Inflammatory macrophage (primary cell): ENCODE measurements around the gene TXNDC2.

Experiments
- DNase-seq, 2 donors: peaks; one replicate each; pipeline ENCODE4 v3.0.0-alpha.2; 2020 to 2022

TXNDC2 gene

DNA sequence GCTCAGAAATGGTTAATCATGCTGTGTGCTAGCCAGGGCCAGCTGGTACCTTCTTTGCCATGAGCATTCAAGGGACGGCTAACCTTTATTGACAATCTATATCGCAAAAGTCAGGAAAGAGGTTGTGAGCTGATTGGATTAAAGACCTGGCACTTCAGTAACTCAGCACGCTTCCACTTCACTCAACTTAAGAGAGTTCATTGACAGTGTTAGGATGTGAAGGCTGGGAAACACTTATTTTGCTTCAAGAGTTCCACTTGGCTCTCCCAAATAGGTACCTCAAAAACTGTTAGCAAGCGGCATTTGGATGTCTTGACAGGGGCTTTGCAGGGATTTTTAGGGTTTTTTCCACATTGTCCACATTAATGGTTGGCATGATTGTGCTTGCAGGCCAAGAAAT lies 25.1 kb upstream of the TXNDC2 start:
- DNase-seq, result no peak

DNA sequence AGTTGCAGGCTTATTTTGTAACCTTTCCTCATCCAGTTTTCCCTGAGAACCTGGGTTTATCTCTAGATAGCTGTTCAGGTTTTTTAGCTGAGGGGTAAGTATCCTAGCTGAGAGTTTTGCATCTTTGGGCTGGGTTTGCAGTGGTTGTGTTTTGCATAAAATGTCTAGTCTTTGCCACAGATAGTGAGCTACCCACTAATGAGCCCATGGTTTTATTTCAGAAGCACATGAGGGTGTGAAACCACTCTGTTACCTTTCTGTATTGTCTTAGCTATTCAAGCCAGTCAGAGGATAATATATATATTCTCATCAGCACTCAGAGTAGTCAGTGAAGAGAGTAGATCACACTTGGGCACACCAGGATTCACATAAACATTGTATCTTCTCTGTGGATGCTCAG lies 24.6 kb upstream of the TXNDC2 start:
- DNase-seq, result no peak

DNA sequence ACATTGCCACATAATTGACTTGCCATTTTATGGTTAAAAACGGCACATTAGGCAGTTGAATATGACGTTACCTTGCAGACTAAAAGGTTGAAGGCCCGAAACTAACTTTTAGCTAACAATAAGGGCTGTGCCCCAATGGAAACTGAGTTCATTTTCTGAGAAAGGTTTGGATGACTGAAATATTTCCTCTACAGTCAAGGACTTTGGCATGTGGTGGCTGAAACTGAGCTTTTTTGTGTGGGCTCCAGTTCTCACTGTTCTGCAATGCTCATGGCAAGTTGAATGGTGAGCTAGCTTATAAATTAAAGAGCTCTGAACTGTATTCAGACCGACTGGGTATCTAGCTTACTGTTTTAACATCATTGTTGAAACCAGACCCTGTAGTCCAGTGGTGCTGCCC lies 23.8 kb upstream of the TXNDC2 start:
- DNase-seq, result no peak

DNA sequence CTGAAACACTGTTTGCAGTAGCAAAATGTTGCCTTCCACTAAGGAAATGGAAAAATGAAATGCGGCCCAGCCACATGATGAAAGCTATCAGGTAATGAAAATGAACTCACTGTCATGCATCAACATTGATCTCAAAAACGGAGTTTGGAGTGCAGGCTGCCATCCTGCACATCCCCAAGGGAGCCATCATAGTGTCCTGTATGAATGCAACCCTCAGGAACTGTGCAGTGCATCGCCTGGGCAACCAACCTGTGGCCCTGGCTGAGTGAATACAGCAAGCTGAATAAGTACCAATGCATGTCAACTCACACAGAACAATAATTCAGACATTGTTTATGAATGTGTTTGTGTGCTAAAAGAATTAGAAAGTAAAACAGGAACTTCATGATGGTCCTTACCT lies 23.1 kb upstream of the TXNDC2 start:
- no peak for DNase-seq

DNA sequence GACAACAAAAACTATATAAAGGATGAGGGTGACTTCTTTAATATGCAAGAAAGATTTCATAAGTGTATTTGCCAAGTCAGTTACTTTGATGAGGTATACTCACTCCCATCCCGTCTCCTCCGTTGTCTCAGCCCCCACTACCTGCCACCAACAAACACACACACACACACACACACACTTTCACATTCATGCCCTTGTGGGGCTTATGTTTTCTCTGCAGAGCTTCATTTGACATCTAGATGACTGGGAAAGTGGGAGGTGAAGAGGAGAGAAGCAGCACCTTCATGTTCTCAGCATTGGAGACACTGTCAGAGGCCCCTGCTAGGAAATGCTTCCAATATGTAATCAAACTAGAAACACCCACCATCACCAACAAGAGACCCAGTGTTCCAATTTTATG lies 22.5 kb upstream of the TXNDC2 start:
- no peak for DNase-seq

DNA sequence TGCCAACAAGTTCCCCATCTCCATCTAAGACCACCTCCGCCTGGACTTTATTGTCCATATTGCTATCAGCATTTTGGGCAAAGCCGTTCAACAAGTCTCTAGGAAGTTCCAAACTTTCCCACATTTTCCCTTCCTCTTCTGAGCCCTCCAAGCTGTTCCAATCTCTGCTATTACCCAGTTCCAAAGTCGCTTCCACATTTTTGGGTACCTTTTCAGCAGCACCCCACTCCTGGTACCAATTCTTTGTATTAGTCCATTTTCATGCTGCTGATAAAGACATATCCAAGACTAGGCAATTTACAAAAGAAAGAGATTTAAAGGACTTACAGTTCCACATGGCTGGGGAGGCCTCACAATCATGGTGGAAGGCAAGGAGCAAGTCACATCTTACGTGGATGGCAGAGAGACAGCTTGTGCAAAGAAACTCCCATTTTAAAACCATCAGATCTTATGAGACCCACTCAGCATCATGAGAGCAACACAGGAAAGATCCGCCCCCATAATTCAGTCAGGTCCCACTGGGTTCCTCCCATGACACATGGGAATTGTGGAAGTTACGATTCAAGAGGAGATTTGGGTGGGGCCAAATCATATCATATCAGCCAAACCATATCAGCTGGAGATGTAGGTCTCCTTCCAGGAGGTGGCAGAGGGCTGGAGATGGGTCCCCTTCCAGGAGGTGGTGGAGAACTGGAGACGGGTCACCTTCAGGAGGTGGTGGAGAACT lies 19.8 kb upstream of the TXNDC2 start:
- peak; percentile 79 to 95 for DNase-seq

DNA sequence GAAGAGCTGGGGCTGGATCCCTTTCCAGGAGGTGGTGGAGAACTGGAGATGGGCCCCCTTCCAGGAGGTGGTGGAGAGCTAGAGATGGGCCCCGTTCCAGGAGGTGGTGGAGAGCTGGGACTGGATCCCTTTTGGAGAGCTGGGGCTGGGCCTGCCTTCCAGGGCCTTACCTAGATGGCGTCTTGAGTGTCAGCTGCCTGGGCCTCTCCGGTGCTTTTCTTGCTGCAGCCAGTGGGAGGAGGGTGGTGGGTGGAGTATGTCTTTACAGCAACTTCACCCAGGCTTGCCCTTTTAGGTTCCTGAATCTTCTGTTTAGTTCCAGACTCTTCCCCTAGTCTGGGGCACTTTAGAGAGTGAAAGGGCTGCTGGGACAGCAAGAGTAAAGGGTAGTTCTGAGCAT lies 19.1 kb upstream of the TXNDC2 start:
- peak; percentile 78 to 95 for DNase-seq

DNA sequence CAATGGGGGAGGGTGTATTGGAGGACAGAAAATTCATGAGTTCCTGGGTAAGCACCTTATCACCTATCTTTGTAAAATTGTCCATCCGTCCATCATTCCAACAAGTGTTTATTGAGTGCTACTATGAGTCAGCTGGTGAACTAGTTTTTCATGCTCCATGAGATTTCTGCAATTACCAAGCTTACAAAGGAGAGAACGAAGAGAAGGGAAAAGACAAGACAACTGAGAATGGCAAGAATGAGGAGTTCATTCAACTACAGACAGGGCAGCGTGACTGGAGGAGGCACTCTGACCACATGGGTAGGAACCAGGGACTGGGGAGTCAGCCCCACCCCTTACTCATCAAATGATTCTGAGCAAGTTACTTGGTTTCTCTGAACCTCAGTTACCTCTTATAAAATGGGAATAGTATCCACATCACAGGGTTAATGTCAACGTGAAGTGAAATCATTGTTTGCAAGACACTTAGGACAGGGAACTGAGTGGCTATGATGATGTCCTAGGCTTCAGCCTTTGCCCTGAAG lies 18.6 kb upstream of the TXNDC2 start:
- DNase-seq, result peak; percentile 65 to 88

DNA sequence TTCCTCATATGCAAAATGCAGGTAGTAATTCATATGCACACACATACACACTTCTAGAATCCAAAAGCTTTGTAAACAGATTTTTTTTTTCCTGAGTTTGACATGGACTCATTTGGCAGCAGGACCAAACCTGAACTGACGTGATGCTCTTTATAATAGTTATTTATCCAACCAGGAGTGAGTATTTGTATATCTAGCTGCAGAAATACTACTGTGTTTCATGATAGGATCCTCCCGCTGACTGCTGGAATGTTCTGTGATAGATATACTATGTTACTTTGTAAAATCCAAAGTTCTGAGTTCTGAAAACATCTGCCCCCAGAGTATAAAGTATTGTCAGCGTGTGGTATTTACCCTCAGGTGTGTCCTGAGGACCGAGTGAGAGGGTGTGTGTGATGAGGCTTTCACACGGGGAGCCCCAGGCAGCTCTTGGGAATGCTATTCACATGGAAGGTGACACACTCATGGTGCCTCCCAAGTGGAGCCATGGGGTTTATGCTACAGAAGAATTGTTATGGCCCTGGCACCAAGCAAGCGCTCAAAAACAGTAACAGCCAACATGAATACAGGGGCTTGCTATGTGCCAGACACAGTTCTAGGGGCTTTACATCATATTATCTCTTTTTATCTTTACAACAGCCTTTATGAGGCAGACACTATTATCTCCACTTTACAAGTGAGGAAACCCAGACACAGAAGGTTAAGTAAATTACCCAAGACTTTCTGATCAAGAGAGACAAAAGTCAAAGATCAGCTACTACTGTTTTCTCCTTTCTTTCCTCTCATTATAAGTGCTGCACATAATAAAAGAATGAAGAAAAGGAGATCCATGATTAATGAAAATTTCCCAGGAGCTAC lies 16.7 kb upstream of the TXNDC2 start:
- no peak for DNase-seq

DNA sequence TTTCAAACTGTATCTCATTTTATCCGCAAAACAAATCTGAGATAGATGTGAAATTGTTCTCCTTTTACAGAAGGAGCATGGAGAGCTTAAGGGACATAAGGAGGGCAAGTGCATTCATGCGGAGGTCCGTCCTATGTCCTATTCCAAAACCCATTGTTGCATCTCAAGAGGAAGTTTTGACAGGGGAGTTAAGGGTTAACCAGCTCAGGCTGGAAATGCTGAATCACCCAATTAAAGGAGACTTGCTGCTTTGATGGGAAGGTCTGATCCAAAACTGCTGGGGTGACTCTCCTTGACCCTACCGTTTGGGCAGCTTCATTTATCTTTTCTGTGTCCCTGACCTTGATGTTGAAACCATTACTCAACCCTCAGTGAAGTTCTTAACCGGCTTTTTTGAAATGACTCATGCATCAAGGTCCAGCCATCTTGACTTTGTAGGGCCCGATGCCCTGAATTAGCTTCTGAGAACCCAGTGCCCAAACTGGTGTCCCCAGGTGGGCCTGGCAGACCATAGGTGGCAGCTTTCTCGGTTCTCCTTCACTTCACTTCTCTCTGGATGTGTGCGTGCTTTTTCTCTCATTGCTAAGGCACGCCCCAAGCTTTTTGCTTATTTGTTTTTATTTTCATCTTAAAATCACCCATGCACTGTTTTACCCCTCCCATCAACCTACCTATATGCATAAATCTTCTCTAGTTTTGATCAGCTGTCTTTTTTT lies 15.9 kb upstream of the TXNDC2 start:
- peak; percentile 60 to 63 for DNase-seq

DNA sequence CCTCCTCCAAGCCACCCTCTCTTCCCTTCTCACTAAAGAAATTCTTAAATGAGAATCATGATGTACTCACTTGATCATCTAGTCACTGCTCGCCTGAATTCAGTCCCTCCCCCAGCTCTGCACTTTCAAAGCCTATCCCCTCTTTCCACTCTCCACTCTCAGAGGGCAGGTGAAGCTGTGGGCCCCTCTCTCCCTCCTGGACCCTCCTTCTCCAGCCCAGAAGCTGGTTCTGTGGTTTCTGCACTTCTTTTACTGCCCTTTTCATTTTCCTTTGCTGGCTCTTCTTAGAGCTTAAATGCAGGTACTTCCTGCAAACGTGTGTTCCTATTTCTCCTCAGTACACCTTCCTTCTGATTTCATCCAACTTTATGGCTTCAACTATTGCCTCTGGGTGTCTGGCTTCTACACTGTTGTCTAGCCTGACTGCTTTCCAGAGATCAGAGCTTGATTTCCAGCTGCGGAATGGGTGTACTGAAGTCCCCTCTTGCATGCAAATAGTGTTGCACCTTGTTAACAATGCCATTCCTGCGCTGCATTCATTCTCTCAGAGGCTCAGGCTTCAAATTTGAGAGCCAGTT lies 15.3 kb upstream of the TXNDC2 start:
- DNase-seq, result no peak

DNA sequence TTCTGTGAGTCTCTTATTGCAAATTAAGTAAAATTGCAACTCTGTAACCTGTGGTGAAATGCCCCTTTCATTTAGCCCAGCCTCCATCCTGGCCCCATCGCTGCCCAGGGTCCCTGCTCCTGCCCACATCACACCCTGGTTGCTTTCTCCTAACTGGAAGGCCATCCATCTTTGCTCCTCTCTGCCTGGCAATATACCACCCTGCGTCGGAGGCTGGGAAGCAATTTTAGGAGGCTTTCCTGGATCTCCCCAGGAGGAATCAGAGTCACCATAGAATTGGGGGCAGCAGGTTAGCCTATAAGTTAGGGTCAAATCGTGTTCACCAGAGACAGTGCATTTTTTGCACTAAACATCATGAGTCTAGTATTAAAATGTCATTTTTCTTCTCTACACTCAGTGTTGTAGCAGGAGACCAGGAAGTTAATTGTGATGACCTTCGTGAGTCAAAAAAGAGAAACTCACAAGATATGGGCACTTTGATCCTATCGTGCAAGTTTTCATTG lies 14.5 kb upstream of the TXNDC2 start:
- DNase-seq, result no peak

DNA sequence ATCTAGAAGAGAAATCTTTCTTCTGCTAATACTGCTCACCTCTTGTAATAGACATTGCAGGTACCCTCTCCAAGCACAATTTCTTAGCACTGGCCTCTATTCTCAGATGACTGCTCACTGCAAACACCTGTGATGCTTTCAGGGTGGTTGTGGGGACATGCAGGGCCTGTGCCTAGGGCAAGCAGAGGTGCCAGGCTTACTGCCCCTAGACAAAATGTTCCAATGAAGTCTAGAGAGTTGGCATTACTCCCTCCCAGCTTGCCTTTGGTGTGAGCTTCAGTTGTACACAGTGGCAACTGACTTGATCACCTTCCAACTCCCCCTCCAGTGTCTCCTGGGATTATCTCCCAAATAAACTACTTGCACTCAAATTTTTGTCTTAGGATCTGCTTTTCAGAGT lies 12.9 kb upstream of the TXNDC2 start:
- no peak for DNase-seq

DNA sequence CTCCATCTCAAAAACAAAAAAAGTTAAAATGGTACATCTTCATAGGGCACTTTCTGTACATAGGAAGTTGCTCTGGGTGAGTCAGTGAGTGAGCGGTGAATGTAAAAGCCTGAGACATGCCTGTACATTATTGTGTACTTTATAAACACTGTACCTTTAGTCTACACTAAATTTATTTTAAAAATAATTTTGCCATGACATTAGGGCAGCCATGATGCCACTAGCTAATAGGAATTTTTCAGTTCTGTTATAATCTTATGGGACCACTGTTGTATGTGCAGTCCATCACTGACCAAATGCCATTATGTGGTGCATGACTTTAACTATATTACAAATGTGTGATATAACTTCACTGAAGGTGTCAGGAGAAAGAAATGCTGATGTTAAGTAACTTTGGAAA lies 11.0 kb upstream of the TXNDC2 start:
- no peak for DNase-seq

DNA sequence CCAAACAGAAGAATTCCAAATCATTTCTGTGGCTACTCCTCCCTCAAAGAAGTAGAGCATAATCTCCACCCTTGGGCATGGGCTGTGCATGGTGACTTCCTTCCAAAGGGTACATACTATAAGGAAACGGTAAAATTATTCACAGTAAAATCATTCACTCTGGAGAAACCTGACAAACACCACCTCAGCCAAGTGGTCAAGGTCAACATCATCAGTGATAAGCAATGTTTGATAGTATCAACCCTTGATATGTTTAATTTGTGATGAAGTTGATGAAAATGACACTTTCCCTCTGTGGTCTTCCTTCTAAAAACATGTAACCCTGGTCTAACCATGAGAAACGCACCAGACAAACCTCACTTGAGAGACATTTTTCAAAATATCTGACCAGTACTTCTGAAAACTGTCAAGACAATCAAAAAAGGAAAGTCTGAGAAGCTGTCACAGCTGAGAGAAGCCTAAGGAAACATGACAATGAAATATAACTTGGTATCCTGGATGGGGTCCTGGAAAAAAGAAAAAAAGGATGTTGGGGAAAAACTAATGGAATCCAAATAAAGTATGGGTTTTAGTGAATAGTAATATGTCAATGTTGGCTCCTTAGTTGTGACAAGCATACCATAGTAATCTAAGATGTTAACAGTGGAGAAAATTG lies 9.4 kb upstream of the TXNDC2 start:
- no peak for DNase-seq

DNA sequence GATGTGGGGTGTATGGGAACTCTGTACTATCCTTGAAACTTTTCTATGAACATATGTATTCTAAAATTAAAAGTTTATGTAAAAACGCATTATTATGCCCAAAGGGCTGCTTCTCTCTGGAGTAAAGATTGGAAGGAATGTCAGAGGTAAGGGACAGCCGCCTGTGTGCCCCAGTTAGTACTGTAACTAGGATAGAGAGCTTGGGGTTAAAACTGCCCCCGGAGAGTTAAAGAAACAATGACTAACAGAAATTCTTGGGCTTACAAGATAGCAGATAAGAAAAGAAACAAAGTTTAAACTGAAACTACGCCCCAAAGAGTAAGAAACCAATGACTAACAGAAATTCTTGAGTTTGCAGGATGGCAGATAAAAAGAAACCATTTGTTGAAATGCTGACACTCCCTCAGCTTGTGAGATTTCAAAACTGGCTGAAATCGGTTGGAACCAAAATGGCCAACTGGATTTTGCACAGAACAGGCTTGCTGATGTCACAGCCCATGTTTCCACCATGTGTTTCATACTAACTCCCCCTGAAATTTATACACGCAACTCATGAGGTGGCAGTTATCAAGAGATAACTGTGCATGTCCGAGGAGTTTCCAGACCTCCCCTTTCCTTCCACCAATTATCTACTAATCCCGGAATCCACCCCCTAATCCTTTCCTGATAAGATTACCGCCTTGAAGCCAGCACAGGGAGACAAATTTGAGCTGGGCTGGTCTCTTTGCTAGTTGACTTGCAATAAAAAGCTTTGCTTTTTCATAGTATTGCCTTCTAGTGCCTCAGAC lies 8.7 kb upstream of the TXNDC2 start:
- DNase-seq, result no peak

DNA sequence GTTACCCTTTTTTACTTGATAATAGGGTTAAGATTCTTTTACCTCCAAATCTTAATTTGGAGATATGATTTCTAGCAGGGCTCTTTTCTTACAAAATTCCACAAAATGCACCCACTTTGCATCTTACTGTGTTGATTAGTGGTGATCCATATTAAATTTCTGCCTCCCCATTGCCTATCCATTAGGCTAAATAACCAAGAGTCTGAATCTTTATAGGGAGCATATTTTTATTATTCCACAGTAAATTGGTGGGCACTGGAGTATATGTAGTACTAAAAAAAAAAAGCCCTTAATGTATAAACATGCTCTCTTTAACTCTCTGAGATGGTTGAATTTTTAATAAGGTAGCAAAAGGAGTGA lies 8.1 kb upstream of the TXNDC2 start:
- DNase-seq, result no peak

DNA sequence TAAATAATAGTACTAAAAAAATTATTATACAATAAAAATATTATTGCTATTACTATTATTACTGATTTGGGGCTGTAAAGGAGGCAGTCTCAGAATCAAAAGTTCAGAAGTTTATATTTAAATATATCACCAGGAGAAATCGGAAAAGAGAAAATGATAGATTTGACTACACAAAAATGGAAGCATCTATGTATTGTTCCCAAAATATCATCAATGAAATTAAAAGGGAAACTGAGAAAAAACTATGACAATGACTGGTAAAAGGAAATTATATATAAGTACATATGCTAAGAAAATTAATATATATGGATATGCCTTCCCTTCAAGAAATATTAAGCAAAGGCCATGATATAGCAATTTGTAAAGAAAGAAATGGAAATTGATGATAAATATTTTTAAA lies 7.7 kb upstream of the TXNDC2 start:
- DNase-seq, result no peak

DNA sequence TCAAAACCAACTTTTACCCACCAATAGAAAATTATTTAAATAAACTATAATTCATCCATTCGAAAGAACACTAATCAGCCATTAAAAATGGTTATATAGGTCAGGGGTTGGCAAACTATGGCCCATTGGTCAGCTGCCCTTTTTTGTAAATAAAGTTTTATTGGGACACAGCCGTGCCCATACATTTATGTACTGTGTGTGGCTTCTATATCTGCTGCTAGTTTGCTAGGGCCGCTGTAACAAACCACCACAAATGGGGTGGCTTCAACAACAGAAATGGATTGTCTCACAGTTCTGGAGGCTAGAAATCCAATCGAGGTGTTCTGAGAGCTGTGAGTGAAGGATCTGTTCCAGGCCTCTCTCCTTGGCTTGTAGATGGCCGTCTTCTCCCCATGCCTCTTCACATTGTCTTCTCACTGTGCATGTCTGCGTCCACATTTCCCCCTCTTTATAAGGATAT lies 7.0 kb upstream of the TXNDC2 start:
- no peak for DNase-seq

DNA sequence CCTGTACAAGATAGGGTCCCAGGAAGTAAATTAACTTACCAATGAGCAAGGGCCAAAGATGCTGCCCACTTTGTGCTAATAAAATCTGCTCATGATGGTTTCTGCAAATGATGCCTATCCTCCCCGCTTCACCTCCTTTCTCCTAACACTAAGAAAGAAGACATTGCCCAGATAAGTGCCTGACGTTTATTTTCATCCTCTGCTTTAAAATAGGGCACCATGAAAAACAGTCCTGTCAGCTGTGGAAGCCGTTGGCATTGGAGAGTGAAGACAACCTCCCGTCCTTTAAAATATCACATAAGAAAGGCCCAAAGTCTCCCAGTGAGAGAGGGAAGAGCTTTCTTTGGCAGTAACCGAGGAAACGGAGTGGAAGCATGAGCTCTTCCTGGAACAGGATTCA lies 1.7 kb upstream of the TXNDC2 start:
- no peak for DNase-seq

DNA sequence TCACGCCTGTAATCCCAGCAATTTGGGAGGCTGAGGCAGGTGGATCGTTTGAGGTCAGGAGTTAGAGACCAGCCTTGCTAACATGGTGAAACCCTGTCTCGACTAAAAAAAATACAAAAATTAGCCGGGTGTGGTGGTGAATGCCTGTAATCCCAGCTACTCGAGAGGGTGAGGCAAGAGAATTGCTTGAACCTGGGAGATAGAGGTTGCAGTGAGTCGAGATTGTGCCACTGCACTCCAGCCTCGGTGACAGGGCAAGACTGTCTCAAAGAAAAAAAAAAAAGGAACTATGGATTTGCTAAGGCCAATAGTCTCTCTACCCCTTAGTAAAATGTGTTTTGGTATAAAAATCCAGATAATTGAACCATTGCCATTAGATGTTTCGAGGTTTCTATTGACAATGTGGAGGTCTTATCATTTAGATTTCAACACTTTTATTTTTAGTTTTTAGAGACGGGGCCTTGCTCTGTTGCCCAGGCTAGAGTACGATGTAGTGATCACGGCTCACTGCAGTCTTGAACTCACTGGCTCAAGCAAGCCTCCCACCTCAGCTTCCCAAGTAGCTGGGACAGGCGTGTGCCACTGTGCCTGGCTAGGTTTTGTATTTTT lies 1.1 kb upstream of the TXNDC2 start:
- DNase-seq, result peak; percentile 18 to 40
